HG03469 (cell line): ENCODE data around the gene MAP2K5.

ENCODE experiments used
- ATAC-seq: cut with Tn5 transposase; IDR thresholded peaks from one replicate; pipeline ENCODE4 v1.9.1; 2021; ENCODE audit warnings: mild to moderate bottlenecking, moderate library complexity, moderate number of reproducible peaks; ENCODE audit not compliant: unreplicated experiment

MAP2K5 gene

DNA sequence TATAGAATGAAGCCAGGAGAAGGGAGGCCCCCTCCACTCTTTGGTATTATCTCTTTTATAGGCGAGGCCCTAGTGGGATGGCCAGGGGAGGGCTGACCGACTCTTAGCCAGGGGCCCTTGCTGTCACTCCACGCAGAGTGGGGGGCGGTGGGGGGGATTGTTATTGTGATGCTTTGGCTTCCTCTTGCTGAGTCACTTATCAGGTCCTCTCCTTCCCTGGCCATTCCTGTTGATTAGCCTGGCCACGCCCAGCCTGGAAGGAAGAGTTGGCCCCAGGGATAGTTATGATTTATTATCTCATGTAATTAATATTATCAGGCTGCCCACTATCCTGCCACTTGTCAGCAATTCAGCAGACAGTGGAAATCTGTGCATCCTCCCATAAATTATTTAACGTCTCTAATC is 257.3 kb downstream of the MAP2K5 start:
- no peak for ATAC-seq

DNA sequence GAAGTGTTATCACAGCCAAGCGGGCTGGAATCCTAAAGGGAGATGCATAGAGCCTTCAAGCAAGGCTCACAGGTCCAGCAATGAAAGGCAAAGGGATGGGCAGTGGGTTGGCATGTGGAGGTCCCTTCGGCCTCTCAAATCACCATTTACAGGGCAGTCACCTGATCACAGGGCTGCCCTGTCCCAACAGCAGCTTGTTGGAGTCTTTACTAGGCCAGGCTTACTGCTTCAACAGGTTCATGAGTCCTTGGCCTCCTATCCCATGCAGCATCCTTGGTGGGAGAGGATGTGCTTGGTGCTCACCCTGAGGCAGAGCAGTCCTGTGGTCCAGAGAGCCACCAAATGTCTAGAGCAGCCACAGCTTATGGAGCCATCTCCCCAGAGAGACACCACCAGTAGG is 258.6 kb downstream of the MAP2K5 start:
- no peak for ATAC-seq

GRCh38 chr15:67801926-67802914 is 259.7 kb downstream of the MAP2K5 start:
- no peak for ATAC-seq

DNA sequence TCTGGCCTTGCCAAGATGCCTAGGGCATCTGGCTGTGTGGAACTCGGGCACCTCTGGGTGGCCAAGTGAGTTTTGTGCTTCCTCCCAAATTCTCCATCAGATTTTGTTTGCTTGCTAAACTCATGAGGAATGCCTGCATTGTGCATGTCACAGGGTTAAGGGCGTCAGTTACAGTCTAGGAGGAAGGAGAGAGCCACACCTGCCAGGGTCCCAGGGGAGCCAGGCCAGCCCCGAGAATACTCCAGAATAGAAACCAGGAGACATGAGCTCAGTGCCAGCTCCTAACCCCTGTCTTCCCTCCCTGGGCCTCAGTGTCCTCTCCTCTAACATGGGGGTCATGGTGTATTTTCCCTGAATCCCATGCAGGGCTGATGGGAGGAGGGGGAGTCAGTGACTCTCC is 260.8 kb downstream of the MAP2K5 start:
- ATAC-seq, result no peak

GRCh38 chr15:67803996-67804843 is 261.7 kb downstream of the MAP2K5 start:
- ATAC-seq, result no peak

DNA sequence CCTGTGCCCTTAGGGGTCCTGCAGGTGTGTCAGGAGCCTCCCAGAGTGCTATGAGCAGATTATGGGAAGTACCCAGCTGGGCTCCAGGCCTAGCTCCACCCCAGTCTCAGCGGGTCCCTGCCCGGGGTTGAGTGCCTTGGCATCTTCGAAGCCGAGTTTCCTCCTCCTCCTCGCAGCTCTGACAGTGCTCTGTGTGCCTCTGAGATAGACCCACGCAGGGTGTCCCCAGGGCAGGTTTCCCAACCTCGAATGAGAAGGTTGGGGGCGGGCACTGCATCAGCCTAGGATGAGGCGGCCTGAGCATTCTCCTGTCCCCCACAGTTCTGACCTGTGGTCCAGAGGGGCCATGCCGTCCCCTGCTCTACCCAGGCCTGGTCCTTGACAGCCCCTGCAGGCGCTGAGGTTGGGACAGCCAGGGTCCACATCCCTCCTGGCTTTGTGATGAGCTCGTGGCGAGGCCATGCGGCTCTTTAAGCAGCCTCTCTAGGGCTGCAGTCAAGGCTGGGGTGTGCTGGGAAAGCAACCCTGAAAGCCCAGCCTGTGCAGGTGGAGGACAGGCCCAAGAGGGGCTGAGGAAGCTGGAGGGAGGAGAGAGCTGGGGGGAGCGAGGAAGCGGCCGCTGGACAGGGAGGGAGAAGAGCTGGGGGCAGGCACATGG is 262.6 kb downstream of the MAP2K5 start:
- no peak for ATAC-seq

- no peak for ATAC-seq
These were observed 263.4 kb downstream of the MAP2K5 start for GRCh38 chr15:67805666-67806516.

DNA sequence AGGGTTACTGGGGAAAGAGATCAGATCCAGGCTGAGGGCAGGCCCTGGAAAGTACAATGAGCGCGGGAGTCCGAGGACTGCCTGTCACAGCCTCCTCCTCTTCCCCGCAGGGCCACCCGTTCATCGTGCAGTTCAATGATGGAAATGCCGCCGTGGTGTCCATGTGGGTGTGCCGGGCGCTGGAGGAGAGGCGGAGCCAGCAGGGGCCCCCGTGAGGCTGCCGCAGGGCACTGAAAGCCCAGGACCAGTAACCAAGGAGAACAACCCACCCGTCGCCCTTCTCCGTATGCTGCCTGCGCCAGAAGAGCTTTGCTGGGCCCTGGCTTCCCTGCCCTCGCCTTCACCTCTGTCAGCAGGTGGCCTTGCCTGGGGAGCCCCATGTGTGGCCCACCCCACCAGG is 264.0 kb downstream of the MAP2K5 start:
- no peak for ATAC-seq

- ATAC-seq, result no peak
These were observed 264.6 kb downstream of the MAP2K5 start for GRCh38 chr15:67807141-67807540.

DNA sequence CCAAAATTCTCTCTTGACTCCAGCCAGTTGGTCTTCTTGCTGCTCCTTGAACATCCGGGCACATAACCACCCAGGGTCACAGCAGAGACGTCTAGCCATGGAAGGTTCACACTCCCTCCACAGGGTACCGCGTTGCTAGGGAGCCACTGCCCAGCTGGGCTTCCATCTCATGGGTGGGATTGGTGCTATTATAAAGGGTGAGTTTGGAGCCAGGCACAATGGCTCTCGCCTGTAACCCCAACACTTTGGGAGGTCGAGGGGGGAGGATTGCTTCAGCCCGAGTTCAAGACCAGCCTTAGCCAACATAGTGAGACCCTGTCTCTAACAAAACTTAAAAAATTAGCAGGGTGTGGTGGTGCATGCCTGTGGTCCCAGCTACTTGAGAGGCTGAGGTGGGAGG is 265.3 kb downstream of the MAP2K5 start:
- ATAC-seq, result no peak

DNA sequence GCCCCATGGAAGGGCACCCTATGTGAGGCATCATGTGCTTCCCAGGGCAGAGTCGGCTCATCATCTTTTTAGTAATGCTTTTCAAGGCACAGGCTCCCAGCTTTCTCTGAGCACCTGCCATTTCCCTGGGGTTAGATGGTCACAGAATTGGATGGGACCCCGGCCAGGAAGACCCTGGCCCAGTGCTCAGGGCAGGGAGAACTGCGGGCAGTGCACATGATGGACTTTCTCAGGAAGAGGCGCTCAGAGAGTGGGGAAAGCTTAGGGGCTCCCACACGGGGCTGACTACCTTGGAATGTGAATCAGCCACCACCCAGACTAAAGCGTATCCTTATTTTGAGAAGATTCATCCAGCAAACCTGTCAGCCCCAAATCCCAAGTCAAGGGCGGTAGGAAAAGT is 266.3 kb downstream of the MAP2K5 start:
- ATAC-seq, result no peak

DNA sequence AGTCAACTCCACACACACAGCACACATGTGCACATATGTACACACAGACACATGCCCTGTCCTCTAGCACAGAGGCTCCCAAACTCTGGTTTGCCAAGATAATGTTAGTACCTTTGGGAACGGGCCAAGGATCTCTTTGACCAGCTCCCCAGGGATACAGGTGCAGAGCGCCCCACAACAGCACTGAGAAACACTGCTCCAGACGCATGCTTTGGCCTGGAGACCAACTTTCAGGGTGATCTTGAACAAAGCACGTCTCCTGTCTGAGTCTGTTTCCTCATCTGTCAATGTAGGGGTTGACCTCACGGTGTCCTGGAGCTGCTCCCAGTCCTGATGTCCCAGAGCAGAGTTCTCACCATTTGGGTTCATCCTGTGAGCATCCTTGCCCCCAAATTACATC is 266.9 kb downstream of the MAP2K5 start:
- no peak for ATAC-seq

DNA sequence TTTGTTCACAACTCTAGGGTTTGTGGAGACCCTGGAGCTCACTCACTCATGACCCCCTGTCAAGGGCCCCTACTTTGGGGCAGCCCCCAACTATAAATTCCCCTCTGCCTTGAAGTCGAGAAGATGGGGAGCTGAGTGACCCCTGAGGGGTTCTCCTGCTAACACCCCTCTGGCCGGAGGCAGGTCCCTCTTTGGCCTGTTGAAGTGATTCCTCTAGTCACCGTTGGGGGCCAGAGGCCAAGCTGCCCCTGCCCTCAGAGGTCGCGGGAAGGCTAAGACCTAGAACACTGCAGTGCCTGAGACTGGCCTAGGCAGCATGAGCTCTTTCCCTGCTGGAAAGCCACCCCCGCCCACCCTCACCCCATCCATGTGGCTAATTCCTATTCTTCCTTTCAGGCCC is 267.4 kb downstream of the MAP2K5 start:
- ATAC-seq, result no peak

DNA sequence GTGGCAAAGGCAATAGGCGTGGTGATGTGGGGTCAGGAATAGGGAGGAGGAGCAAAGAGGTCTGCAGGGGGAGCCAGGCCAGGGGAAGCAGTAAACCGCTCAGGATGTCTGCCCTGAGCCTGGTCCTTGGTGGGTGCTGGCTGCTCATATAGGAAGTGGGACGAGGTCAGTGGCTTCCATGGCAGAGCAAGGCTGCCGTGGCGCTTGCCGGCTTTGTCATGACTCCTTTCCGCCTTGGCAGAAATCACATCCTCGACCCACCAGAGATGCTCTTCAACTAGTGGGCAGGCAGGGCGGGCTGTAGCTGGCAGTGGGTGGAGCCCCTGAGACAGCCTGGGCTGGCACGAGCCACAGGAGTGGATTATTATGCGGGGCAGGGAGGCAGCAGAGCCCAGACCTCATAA is 269.7 kb downstream of the MAP2K5 start:
- no peak for ATAC-seq

DNA sequence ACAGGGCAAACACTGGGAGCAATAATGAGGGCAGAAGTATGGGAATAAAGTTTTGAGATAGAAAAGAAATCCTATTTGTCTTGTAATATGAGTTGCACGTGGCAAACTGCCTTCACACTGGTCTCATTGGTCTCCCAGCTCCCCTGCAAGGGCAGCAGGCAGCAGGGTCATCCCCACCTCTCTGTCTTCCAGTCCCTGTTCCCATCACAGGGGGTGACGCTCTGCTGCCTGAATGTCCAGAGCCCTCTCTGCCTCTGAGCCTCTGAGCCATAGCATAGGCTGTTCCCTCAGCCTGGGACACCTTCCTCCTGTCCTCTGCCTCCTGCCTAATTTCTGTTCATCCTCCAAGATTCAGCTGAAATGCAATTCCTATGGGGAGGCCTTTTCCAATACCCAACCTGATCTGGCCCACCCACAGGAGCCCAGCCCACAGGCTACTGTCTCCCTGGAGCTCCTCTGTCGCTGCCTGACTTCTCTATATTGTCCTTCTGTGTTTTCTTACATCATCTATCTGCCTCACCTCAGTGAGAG is 270.7 kb downstream of the MAP2K5 start:
- ATAC-seq, result no peak

DNA sequence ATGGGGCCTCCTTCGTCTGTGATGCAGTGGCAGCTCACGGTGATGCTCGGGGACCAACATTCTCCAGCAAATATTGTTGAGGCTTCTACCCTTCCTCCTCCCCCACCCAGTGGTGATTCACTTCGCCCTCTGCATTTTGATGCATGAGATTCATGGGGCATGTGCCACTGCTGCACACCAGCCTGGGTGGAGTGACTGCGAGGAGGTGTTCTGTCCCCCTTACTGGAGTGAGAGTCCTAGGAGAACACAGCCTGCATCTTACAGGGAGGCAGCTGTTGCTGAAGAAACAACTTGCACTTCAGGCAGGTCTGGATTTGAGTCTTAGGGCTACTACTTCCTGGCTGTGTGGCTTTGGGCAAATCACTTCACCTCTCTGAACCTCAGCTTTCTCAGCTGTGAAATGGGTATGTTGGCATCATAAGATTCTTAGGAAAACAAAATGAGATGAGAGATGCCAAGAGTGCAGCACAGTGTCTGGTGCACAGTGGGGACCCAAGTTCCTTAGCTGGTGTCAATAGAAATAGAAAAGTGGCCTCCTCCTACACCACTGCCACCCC is 272.6 kb downstream of the MAP2K5 start:
- ATAC-seq, result no peak

- no peak for ATAC-seq
These were observed 274.2 kb downstream of the MAP2K5 start for GRCh38 chr15:67816668-67817067.

- no peak for ATAC-seq
These were observed 276.0 kb downstream of the MAP2K5 start for GRCh38 chr15:67818464-67818863.

DNA sequence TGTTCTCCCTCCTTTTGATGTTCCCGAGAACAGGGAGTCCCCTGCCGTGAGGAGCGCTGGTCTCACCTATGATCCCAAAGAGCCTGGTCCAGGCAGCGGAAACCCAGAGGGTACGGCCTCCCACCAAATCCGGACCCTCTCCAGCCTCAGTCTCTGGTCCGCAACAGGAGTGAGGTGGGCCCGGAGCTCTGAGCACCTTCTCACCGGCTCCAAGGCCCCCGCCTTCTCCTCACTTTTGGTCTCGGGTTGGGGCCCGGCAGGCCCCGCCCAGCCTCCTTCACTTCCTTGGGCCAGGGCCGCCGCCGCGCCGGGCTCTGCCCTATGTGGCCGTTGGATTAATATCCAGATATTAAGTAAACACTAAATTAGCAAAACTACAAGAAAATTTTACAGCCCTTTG is 277.1 kb downstream of the MAP2K5 start:
- ATAC-seq, result no peak
